OCI-LY1 (cell line): Measurements from ENCODE around the gene SMURF2.

Source experiments
- CTCF ChIP-seq: fragments of 200-600 bp; sonication (generic), shearing (Covaris generic); IDR thresholded peaks from 2 replicates; pipeline ENCODE4 v1.5.1; 2017; ENCODE audit warnings: mild to moderate bottlenecking, antibody characterized with exemption, low read length, moderate library complexity, mixed read lengths
- EZH2 ChIP-seq: fragments of 200-600 bp; sonication (generic), shearing (Covaris generic); IDR thresholded peaks from 2 replicates; pipeline ENCODE4 v1.8.0; 2017; ENCODE audit warnings: borderline replicate concordance, mixed run types, mild to moderate bottlenecking, antibody characterized with exemption, low read length, moderate library complexity, mixed read lengths

- no peak for TF ChIP-seq CTCF
- TF ChIP-seq EZH2 = no peak
Observed at GRCh38 chr17:64506201-64506575, 155.9 kb downstream of the SMURF2 start, which contains the start of gene DDX5.
